ENCODE measurements around the gene SIRPA. TPM values are rescaled to one million over a fixed set of nuclear protein-coding genes. Genes with fewer than 3 reads are reported as not detected.

The SIRPA gene
- polyA plus RNA-seq, 1 donor from 2014 or later: 8.0 TPM

DNA sequence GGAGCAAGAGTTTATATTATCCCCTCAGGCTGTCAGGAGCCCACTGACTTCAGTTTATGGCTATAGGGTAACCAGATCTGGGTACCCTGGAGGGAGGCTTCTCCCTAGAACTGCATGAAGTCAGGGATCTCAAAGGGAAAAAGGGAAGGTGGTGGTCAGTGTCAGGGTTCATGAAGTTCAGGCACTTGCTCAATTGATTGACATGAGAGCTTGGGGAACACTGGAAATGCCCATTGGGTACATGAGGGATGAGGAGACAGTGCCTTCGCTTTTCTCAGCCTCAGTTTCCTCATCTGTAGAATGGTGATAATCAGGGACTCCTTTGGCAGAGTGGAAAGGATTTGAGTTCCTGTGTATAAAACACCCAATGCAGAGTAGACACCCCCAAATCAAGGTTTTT is 22.6 kb downstream of the SIRPA start:
- no peak overlapping the region for H3K9ac ChIP-seq (ENCODE audit: low read length)
- H3K27me3 ChIP-seq (ENCODE audit: insufficient read depth, low read depth, low read length): no peaks in the 10 kb centered on the region
- H3K4me2 ChIP-seq (ENCODE audit: low read length): no peak overlapping the region
- no peak overlapping the region for H3K27ac ChIP-seq (ENCODE audit: low read length)
- H2AFZ ChIP-seq (ENCODE audit: low read depth, low read length): no peak overlapping the region
- H3K9me3 ChIP-seq (ENCODE audit: low read length): no peaks in the 10 kb centered on the region
- no peaks in the 10 kb centered on the region for H4K20me1 ChIP-seq (ENCODE audit: insufficient read depth)
- no peaks in the 10 kb centered on the region for H3K9me2 ChIP-seq (ENCODE audit: insufficient read depth, low read length)
- H3F3A ChIP-seq (ENCODE audit: insufficient read depth, low read length, poor library complexity, severe bottlenecking): no peaks in the 10 kb centered on the region
- no peak overlapping the region for H3K4me3 ChIP-seq (ENCODE audit: low read length)
- no peak for TF ChIP-seq MXI1 (conservative IDR thresholded peaks at IDR 0.05; ENCODE audit: poor library complexity, severe bottlenecking)
- TF ChIP-seq TAF1 (IDR thresholded peaks at IDR 0.05; ENCODE audit: low read depth): no peak
- TF ChIP-seq EP300 (conservative IDR thresholded peaks at IDR 0.05; ENCODE audit: poor library complexity, severe bottlenecking): no peak
- no peak for TF ChIP-seq RAD21 (conservative IDR thresholded peaks at IDR 0.05)
- no peak for TF ChIP-seq POLR2AphosphoS5 (IDR thresholded peaks at IDR 0.05)
- no peak for TF ChIP-seq EZH2 (IDR thresholded peaks at IDR 0.05; ENCODE audit: borderline replicate concordance, insufficient read depth, low read length, poor library complexity, severe bottlenecking)
- TF ChIP-seq SMC3 (conservative IDR thresholded peaks at IDR 0.05; ENCODE audit: poor library complexity): no peak
- TF ChIP-seq, protein P1, sequence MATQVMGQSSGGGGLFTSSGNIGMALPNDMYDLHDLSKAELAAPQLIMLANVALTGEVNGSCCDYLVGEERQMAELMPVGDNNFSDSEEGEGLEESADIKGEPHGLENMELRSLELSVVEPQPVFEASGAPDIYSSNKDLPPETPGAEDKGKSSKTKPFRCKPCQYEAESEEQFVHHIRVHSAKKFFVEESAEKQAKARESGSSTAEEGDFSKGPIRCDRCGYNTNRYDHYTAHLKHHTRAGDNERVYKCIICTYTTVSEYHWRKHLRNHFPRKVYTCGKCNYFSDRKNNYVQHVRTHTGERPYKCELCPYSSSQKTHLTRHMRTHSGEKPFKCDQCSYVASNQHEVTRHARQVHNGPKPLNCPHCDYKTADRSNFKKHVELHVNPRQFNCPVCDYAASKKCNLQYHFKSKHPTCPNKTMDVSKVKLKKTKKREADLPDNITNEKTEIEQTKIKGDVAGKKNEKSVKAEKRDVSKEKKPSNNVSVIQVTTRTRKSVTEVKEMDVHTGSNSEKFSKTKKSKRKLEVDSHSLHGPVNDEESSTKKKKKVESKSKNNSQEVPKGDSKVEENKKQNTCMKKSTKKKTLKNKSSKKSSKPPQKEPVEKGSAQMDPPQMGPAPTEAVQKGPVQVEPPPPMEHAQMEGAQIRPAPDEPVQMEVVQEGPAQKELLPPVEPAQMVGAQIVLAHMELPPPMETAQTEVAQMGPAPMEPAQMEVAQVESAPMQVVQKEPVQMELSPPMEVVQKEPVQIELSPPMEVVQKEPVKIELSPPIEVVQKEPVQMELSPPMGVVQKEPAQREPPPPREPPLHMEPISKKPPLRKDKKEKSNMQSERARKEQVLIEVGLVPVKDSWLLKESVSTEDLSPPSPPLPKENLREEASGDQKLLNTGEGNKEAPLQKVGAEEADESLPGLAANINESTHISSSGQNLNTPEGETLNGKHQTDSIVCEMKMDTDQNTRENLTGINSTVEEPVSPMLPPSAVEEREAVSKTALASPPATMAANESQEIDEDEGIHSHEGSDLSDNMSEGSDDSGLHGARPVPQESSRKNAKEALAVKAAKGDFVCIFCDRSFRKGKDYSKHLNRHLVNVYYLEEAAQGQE (IDR thresholded peaks at IDR 0.05; ENCODE audit: borderline replicate concordance): no peak
- TF ChIP-seq, protein P2, sequence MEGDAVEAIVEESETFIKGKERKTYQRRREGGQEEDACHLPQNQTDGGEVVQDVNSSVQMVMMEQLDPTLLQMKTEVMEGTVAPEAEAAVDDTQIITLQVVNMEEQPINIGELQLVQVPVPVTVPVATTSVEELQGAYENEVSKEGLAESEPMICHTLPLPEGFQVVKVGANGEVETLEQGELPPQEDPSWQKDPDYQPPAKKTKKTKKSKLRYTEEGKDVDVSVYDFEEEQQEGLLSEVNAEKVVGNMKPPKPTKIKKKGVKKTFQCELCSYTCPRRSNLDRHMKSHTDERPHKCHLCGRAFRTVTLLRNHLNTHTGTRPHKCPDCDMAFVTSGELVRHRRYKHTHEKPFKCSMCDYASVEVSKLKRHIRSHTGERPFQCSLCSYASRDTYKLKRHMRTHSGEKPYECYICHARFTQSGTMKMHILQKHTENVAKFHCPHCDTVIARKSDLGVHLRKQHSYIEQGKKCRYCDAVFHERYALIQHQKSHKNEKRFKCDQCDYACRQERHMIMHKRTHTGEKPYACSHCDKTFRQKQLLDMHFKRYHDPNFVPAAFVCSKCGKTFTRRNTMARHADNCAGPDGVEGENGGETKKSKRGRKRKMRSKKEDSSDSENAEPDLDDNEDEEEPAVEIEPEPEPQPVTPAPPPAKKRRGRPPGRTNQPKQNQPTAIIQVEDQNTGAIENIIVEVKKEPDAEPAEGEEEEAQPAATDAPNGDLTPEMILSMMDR (IDR thresholded peaks at IDR 0.05; ENCODE audit: poor library complexity, severe bottlenecking): no peak
- no peaks in the 10 kb centered on the region for H3K79me2 ChIP-seq (replicated peaks; ENCODE audit: insufficient read depth, low read length)
- H3K36me3 ChIP-seq (ENCODE audit: insufficient read depth, low read length): no peaks in the 10 kb centered on the region

DNA sequence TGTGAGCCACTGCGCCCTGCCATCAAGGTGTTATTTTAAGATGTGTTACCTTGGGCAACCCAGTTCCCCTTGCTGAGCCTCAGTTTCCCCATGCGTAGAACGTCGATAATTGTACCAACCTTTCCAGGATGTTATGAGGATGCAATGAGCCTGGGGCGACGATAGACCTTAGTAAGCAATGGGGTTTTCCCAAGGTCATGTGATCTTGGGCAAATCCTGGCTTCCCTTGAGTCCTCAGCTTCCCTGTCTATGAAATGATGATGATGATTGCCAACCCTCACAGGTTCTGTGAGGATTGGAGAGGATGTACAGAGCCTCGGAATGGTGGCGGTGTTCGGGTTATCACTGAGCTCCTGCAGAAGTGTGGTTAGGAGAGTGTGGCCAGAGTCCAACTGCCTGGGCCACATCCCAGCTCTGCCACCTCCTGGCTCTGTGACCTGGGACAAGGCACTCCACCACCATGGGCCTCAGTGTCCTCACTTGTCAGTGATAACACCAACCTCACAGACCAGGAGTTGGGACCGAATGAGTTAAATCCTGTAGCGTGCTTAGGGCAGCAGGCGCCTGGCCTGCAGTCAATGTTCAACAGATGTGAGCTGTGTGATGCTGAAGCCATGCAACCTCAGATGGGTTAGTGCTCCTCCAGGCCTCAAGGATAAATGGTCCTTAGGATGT is 23.4 kb downstream of the SIRPA start:
- no peak overlapping the region for H2AFZ ChIP-seq (ENCODE audit: low read depth, low read length)
- H3K9me3 ChIP-seq (ENCODE audit: low read length): no peaks in the 10 kb centered on the region
- H3K36me3 ChIP-seq (ENCODE audit: insufficient read depth, low read length): no peaks in the 10 kb centered on the region
- H3K79me2 ChIP-seq (replicated peaks; ENCODE audit: insufficient read depth, low read length): no peaks in the 10 kb centered on the region
- H3F3A ChIP-seq (ENCODE audit: insufficient read depth, low read length, poor library complexity, severe bottlenecking): no peaks in the 10 kb centered on the region
- TF ChIP-seq, protein P2 (IDR thresholded peaks at IDR 0.05; ENCODE audit: poor library complexity, severe bottlenecking): no peak
- no peak for TF ChIP-seq SMC3 (conservative IDR thresholded peaks at IDR 0.05; ENCODE audit: poor library complexity)
- no peak for TF ChIP-seq POLR2AphosphoS5 (IDR thresholded peaks at IDR 0.05)
- no peak for TF ChIP-seq EP300 (conservative IDR thresholded peaks at IDR 0.05; ENCODE audit: poor library complexity, severe bottlenecking)
- TF ChIP-seq TAF1 (IDR thresholded peaks at IDR 0.05; ENCODE audit: low read depth): no peak
- TF ChIP-seq MXI1 (conservative IDR thresholded peaks at IDR 0.05; ENCODE audit: poor library complexity, severe bottlenecking): no peak
- TF ChIP-seq, protein P1 (IDR thresholded peaks at IDR 0.05; ENCODE audit: borderline replicate concordance): no peak
- TF ChIP-seq RAD21 (conservative IDR thresholded peaks at IDR 0.05): no peak
- no peak for TF ChIP-seq EZH2 (IDR thresholded peaks at IDR 0.05; ENCODE audit: borderline replicate concordance, insufficient read depth, low read length, poor library complexity, severe bottlenecking)
- no peak overlapping the region for H3K27ac ChIP-seq (ENCODE audit: low read length)
- no peaks in the 10 kb centered on the region for H3K9me2 ChIP-seq (ENCODE audit: insufficient read depth, low read length)
- no peak overlapping the region for H3K4me3 ChIP-seq (ENCODE audit: low read length)
- H4K20me1 ChIP-seq (ENCODE audit: insufficient read depth): no peaks in the 10 kb centered on the region
- no peak overlapping the region for H3K4me2 ChIP-seq (ENCODE audit: low read length)
- H3K27me3 ChIP-seq (ENCODE audit: insufficient read depth, low read depth, low read length): no peaks in the 10 kb centered on the region
- H3K9ac ChIP-seq (ENCODE audit: low read length): no peak overlapping the region

All from neural cell (in vitro differentiated cells).